RPMI7951 (cell line): ENCODE measurements around the gene RASGRF1. TPM values are rescaled to one million over a fixed set of nuclear protein-coding genes. Genes with fewer than 3 reads are reported as not detected.
A peak's percentile ranks its signal among the peaks of the same experiment; 100 is the strongest.

ENCODE experiments used
- DNase-seq: peaks from one replicate; pipeline ENCODE4 v3.0.0-alpha.2; 2012; ENCODE audit warnings: low read depth
- total RNA-seq: library from RNA; depleted of rRNA; stranded (reverse); fragments of >200 nt; shearing (Covaris generic); gene quantifications from 2 replicates; pipeline ENCODE4 v1.2.3, GENCODE V29; 2014

RASGRF1 gene
- total RNA-seq, 1 experiment from 2014 or later: 8.7 TPM

- DNase-seq: peak; percentile 24
Observed at GRCh38 chr15:78987556-78988360, 102.8 kb downstream of the RASGRF1 start.

- DNase-seq: no peak
Observed at GRCh38 chr15:78985859-78986475, 104.6 kb downstream of the RASGRF1 start.

- no peak for DNase-seq
Observed at GRCh38 chr15:78984041-78984440, 106.5 kb downstream of the RASGRF1 start.

- no peak for DNase-seq
Observed at GRCh38 chr15:78983146-78983918, 107.2 kb downstream of the RASGRF1 start.

- no peak for DNase-seq
Observed at GRCh38 chr15:78982736-78983135, 107.8 kb downstream of the RASGRF1 start.

- DNase-seq: no peak
Observed at GRCh38 chr15:78981532-78982313, 108.9 kb downstream of the RASGRF1 start.

GRCh38 chr15:78979456-78980320 lies 110.9 kb downstream of the RASGRF1 start:
- DNase-seq: peak; percentile 79

GRCh38 chr15:78978601-78979179 lies 111.9 kb downstream of the RASGRF1 start:
- no peak for DNase-seq

- DNase-seq: no peak
Observed at GRCh38 chr15:78977591-78978347, 112.8 kb downstream of the RASGRF1 start.

- no peak for DNase-seq
Observed at GRCh38 chr15:78977091-78977571, 113.4 kb downstream of the RASGRF1 start.

- no peak for DNase-seq
Observed at GRCh38 chr15:78976691-78977090, 113.9 kb downstream of the RASGRF1 start.

GRCh38 chr15:78974272-78974918 lies 116.2 kb downstream of the RASGRF1 start:
- no peak for DNase-seq

- DNase-seq: no peak
Observed at GRCh38 chr15:78969687-78970349, 120.8 kb downstream of the RASGRF1 start.

GRCh38 chr15:78968539-78969271 lies 121.9 kb downstream of the RASGRF1 start:
- DNase-seq: no peak

- no peak for DNase-seq
Observed at GRCh38 chr15:78968114-78968513, 122.5 kb downstream of the RASGRF1 start.

GRCh38 chr15:78960308-78960707 lies 130.3 kb downstream of the RASGRF1 start:
- no peak for DNase-seq

GRCh38 chr15:78959360-78959759 lies 131.2 kb downstream of the RASGRF1 start:
- DNase-seq: no peak
